Measurements from ENCODE around the gene SHMT1. TPM values are rescaled to one million over a fixed set of nuclear protein-coding genes. Genes with fewer than 3 reads are reported as not detected.

SHMT1 gene
- total and polyA plus RNA-seq, 2 donors from 2014 or later: 162 to 241 TPM

- peaks cover 2 to 22% (median 9%) of the 10 kb centered on the region in 3 donors for H3K36me3 ChIP-seq (ENCODE audit: control insufficient read depth in 2 of 3, insufficient read depth in 3 of 3, low read length in 3 of 3)
- peak overlapping the region; percentile 90 to 97 (median 91) for H3K4me3 ChIP-seq (ENCODE audit: low read length in 3 of 3)
- FAIRE-seq (no peak), DNase-seq (peak in 1 of 5 donors; percentile 49)
- TF ChIP-seq CTCF (IDR thresholded peaks at IDR 0.05; ENCODE audit: borderline replicate concordance, extremely low read depth, insufficient read depth): no peak
- peaks cover 4 to 52% (median 31%) of the 10 kb centered on the region in 3 donors for H3K4me1 ChIP-seq (ENCODE audit: control insufficient read depth in 2 of 3, insufficient read depth in 2 of 3, low read depth in 1 of 3, low read length in 3 of 3)
- H3K27ac ChIP-seq (ENCODE audit: low read depth in 2 of 2, low read length in 2 of 2): peak overlapping the region in 1 of 2 donors; percentile 92
- H3K9ac ChIP-seq (ENCODE audit: low read length in 3 of 3): peak overlapping the region; percentile 67 to 93 (median 88)
- intact Hi-C loops (cut with DNase I): no loop called here
- H3K27me3 ChIP-seq (ENCODE audit: control insufficient read depth, insufficient read depth, low read length): no peaks in the 10 kb centered on the region
- no peaks in the 10 kb centered on the region for H3K9me3 ChIP-seq (ENCODE audit: control insufficient read depth in 2 of 3, insufficient read depth in 1 of 3, low read length in 3 of 3)
Measured at GRCh38 chr17:18315961-18316360, 47.4 kb downstream of the SHMT1 start.

GRCh38 chr17:18315562-18315922 is 47.8 kb downstream of the SHMT1 start:
- Histone ChIP-seq H3K27ac (ENCODE audit: low read depth in 2 of 2, low read length in 2 of 2) (peak overlapping the region; percentile 81 to 92), H3K9me3 (ENCODE audit: control insufficient read depth in 2 of 3, insufficient read depth in 1 of 3, low read length in 3 of 3) (no peaks in the 10 kb centered on the region), H3K27me3 (ENCODE audit: control insufficient read depth, insufficient read depth, low read length) (no peaks in the 10 kb centered on the region), H3K36me3 (ENCODE audit: control insufficient read depth in 2 of 3, insufficient read depth in 3 of 3, low read length in 3 of 3) (peaks cover 2 to 22% (median 9%) of the 10 kb centered on the region in 3 donors), H3K9ac (ENCODE audit: low read length in 3 of 3) (peak overlapping the region; percentile 67 to 93 (median 88)), H3K4me1 (ENCODE audit: control insufficient read depth in 2 of 3, insufficient read depth in 2 of 3, low read depth in 1 of 3, low read length in 3 of 3) (peaks cover 4 to 52% (median 31%) of the 10 kb centered on the region in 3 donors), H3K4me3 (ENCODE audit: low read length in 3 of 3) (peak overlapping the region; percentile 90 to 97 (median 91))
- peak in 1 of 5 donors; percentile 7 for DNase-seq
- intact Hi-C loops (cut with DNase I): no loop called here
- FAIRE-seq: no peak
- TF ChIP-seq CTCF (IDR thresholded peaks at IDR 0.05; ENCODE audit: borderline replicate concordance, extremely low read depth, insufficient read depth): no peak

- Histone ChIP-seq H3K27ac (ENCODE audit: low read depth in 2 of 2, low read length in 2 of 2) (peak within 1 kb of the TSS; percentile 81 to 92), H3K9ac (ENCODE audit: low read length in 3 of 3) (peak within 1 kb of the TSS; percentile 72 to 93 (median 91)), H3K9me3 (ENCODE audit: control insufficient read depth in 2 of 3, insufficient read depth in 1 of 3, low read length in 3 of 3) (no peaks in the 10 kb centered on the region), H3K27me3 (ENCODE audit: control insufficient read depth, insufficient read depth, low read length) (no peaks in the 10 kb centered on the region), H3K4me3 (ENCODE audit: low read length in 3 of 3) (peak within 1 kb of the TSS; percentile 90 to 97 (median 91)), H3K36me3 (ENCODE audit: control insufficient read depth in 2 of 3, insufficient read depth in 3 of 3, low read length in 3 of 3) (peaks cover 2 to 22% (median 9%) of the 10 kb centered on the region in 3 donors), H3K4me1 (ENCODE audit: control insufficient read depth in 2 of 3, insufficient read depth in 2 of 3, low read depth in 1 of 3, low read length in 3 of 3) (peaks cover 4 to 50% (median 25%) of the 10 kb centered on the region in 3 donors)
- TF ChIP-seq CTCF (IDR thresholded peaks at IDR 0.05; ENCODE audit: borderline replicate concordance, extremely low read depth, insufficient read depth): no peak
- DNase-seq (peak; percentile 98 to 99 (median 99)), FAIRE-seq (peak; percentile 80)
- intact Hi-C loops (cut with DNase I): no loop called here
Measured at GRCh38 chr17:18314731-18315561, 48.4 kb downstream of the SHMT1 start, which contains the start of the genes SMCR8 and TOP3A. Gene SMCR8, plus strand, starts transcription at chr17:18315293. Its CDS starts 497 bp downstream, at chr17:18315790. Gene TOP3A, minus strand, starts transcription at chr17:18314994. Its CDS starts 216 bp downstream, at chr17:18314778.

All from kidney (tissue), 14 donors.